Measurements from ENCODE around the gene MEG3. TPM values are rescaled to one million over a fixed set of nuclear protein-coding genes. Genes with fewer than 3 reads are reported as not detected.
"Not testable (repeated sequence)": the region's sequence is repeated elsewhere in the genome, so short reads cannot be mapped to it uniquely, and the experiment has no call there.

Gene MEG3
- total and polyA plus RNA-seq, 2 experiments from 2014 or later = not detected

DNA sequence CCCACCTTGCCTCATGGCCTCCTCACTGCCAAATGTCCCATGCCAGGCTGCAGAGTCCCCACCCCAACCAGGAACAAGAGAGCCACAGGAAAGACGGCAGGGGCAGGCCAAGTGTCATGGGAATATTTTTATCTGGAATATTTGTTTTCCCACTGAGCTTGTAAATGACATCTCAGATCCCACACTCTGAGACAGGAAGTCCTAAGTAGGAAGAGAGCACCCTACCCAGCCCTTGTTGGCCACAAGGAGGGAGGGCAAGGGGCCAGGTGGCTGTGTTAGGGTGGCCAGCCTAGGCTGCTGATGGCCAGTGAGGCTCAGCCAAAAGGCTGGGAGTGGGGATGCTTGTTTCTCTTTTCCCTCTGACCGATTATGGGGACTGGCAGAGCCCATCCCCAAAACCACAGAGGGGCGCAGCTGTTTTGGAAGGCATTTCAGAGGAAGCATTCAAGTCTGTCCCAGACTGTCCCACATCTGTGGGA lies 7.7 kb upstream of the MEG3 start:
- Histone ChIP-seq H3K79me2 (replicated peaks; ENCODE audit: insufficient read depth) (no peaks in the 10 kb centered on the region), H3K27me3 (ENCODE audit: insufficient read depth) (no peaks in the 10 kb centered on the region), H3K4me2 (no peak overlapping the region), H4K20me1 (replicated peaks; ENCODE audit: insufficient read depth) (no peaks in the 10 kb centered on the region), H3F3A (replicated peaks; ENCODE audit: low read depth) (no peaks in the 10 kb centered on the region), H3K27ac (ENCODE audit: low read depth) (no peak overlapping the region), H3K4me3 (no peak overlapping the region), H3K36me3 (ENCODE audit: insufficient read depth) (no peaks in the 10 kb centered on the region), H3K4me1 (ENCODE audit: insufficient read depth) (peaks cover 5% of the 10 kb centered on the region; the same call in 1 of the 2 replicates), H3K9me2 (ENCODE audit: insufficient read depth) (no peaks in the 10 kb centered on the region), H2AFZ (no peak overlapping the region)
- Mint-ChIP-seq H3K27me3 (ENCODE audit: insufficient read depth, low read depth, poor library complexity) (peaks cover 5% of the 10 kb centered on the region), H3K9me3 (peaks cover 10% of the 10 kb centered on the region; the same call in 2 of the 3 replicates), H3K4me1 (peaks cover 20% of the 10 kb centered on the region), H3K4me3 (no peak overlapping the region), H3K27ac (peak overlapping the region; percentile 31; the same call in 1 of the 2 replicates), H3K36me3 (ENCODE audit: low read depth) (no peaks in the 10 kb centered on the region; the same call in 2 of the 3 replicates)
- ATAC-seq (no peak), DNase-seq (ENCODE audit: low spot score) (no peak)
- TF ChIP-seq, protein P1, sequence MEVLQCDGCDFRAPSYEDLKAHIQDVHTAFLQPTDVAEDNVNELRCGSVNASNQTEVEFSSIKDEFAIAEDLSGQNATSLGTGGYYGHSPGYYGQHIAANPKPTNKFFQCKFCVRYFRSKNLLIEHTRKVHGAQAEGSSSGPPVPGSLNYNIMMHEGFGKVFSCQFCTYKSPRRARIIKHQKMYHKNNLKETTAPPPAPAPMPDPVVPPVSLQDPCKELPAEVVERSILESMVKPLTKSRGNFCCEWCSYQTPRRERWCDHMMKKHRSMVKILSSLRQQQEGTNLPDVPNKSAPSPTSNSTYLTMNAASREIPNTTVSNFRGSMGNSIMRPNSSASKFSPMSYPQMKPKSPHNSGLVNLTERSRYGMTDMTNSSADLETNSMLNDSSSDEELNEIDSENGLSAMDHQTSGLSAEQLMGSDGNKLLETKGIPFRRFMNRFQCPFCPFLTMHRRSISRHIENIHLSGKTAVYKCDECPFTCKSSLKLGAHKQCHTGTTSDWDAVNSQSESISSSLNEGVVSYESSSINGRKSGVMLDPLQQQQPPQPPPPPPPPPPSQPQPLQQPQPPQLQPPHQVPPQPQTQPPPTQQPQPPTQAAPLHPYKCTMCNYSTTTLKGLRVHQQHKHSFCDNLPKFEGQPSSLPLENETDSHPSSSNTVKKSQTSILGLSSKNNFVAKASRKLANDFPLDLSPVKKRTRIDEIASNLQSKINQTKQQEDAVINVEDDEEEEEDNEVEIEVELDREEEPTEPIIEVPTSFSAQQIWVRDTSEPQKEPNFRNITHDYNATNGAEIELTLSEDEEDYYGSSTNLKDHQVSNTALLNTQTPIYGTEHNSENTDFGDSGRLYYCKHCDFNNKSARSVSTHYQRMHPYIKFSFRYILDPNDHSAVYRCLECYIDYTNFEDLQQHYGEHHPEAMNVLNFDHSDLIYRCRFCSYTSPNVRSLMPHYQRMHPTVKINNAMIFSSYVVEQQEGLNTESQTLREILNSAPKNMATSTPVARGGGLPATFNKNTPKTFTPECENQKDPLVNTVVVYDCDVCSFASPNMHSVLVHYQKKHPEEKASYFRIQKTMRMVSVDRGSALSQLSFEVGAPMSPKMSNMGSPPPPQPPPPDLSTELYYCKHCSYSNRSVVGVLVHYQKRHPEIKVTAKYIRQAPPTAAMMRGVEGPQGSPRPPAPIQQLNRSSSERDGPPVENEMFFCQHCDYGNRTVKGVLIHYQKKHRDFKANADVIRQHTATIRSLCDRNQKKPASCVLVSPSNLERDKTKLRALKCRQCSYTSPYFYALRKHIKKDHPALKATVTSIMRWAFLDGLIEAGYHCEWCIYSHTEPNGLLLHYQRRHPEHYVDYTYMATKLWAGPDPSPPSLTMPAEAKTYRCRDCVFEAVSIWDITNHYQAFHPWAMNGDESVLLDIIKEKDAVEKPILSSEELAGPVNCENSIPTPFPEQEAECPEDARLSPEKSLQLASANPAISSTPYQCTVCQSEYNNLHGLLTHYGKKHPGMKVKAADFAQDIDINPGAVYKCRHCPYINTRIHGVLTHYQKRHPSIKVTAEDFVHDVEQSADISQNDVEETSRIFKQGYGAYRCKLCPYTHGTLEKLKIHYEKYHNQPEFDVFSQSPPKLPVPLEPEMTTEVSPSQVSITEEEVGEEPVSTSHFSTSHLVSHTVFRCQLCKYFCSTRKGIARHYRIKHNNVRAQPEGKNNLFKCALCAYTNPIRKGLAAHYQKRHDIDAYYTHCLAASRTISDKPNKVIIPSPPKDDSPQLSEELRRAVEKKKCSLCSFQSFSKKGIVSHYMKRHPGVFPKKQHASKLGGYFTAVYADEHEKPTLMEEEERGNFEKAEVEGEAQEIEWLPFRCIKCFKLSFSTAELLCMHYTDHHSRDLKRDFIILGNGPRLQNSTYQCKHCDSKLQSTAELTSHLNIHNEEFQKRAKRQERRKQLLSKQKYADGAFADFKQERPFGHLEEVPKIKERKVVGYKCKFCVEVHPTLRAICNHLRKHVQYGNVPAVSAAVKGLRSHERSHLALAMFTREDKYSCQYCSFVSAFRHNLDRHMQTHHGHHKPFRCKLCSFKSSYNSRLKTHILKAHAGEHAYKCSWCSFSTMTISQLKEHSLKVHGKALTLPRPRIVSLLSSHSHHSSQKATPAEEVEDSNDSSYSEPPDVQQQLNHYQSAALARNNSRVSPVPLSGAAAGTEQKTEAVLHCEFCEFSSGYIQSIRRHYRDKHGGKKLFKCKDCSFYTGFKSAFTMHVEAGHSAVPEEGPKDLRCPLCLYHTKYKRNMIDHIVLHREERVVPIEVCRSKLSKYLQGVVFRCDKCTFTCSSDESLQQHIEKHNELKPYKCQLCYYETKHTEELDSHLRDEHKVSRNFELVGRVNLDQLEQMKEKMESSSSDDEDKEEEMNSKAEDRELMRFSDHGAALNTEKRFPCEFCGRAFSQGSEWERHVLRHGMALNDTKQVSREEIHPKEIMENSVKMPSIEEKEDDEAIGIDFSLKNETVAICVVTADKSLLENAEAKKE (CRISPR knock-in tag; IDR thresholded peaks at IDR 0.05) = no peak
- TF ChIP-seq POLR2AphosphoS5 (IDR thresholded peaks at IDR 0.05; ENCODE audit: low read depth) (no peak), JUNB (IDR thresholded peaks at IDR 0.05; ENCODE audit: unreplicated experiment) (no peak), STAT1 (IDR thresholded peaks at IDR 0.05; ENCODE audit: unreplicated experiment) (no peak), ZNF114 (CRISPR knock-in tag; IDR thresholded peaks at IDR 0.05) (no peak), EZH2 (IDR thresholded peaks at IDR 0.05; ENCODE audit: low read depth, unreplicated experiment) (no peak), ZNF331 (CRISPR knock-in tag; IDR thresholded peaks at IDR 0.05; ENCODE audit: low read depth) (no peak)

DNA sequence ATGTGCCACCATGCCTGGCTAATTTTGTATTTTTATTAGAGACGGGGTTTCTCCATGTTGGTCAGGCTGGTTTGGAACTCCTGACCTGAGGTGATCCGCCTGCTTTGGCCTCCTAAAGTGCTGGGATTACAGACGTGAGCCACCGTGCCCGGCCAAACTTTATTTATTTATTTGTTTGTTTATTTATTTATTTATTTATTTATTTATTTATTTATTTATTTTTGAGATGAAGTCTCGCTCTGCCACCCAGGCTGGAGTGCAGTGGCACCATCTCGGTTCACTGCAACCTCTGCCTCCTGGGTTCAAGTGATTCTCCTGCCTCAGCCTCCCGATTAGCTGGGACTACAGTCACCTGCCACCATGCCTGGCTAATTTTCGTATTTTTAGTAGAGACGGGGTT lies 7.0 kb upstream of the MEG3 start:
- not testable (repeated sequence) for H3K4me3 ChIP-seq; H3K36me3 Mint-ChIP-seq (ENCODE audit: low read depth); DNase-seq (ENCODE audit: low spot score); H3K27me3 ChIP-seq (ENCODE audit: insufficient read depth); H3K9me2 ChIP-seq (ENCODE audit: insufficient read depth); H3K36me3 ChIP-seq (ENCODE audit: insufficient read depth); H3K79me2 ChIP-seq (replicated peaks; ENCODE audit: insufficient read depth); ATAC-seq; H3K4me1 ChIP-seq (ENCODE audit: insufficient read depth); H3F3A ChIP-seq (replicated peaks; ENCODE audit: low read depth); H2AFZ ChIP-seq; H3K27me3 Mint-ChIP-seq (ENCODE audit: insufficient read depth, low read depth, poor library complexity); H3K4me3 Mint-ChIP-seq; H3K4me2 ChIP-seq; H3K9me3 Mint-ChIP-seq; H3K27ac ChIP-seq (ENCODE audit: low read depth); H3K27ac Mint-ChIP-seq; H4K20me1 ChIP-seq (replicated peaks; ENCODE audit: insufficient read depth)
- peaks cover 20% of the 10 kb centered on the region for H3K4me1 Mint-ChIP-seq

Measured in GM23338 (cell line).